SKM-1 treated with dmso at 0.1 percent for 144 hours (cell line): Measurements from ENCODE around the gene NUP88.

ENCODE experiments used
- DNase-seq: peaks from one replicate; lab custom pipeline; 2025; ENCODE audit not compliant: unreplicated experiment; lab: John Stamatoyannopoulos, UW

NUP88 gene

DNA sequence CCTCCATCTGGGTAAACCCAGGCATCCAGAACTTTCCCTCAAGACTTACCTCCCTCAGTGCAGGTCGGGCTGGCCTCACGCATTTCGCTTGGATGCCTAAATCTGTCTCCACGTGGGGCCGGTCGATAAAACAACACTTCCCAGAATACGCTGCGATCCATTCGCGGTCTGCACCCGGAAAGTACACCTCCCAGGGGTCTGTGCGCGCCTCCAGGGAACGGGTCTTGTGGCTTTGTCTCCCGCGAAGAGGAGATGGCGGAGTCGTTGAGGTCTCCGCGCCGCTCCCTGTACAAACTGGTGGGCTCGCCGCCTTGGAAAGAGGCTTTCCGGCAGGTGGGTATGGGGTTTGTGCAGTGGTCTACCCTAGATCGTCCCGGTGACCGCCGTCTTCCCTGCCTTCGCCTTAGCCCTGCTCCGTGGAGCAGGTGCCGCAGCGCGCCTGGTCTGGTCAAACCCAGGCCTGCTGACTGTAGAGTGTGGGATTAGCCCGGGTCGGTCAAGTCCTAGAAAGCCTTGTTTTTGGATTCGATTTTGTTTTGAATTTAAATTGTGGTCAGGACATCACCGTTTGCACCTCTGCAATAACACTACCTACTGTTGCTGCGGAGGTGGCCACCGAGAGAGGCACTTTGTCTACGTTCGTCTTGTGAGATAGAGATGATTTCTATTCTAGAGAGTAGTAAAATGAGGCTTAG, 644 bp upstream of the NUP88 start, which contains the start of gene RPAIN:
RPAIN (plus strand) TSS at position 224 of the 695 bp plus-strand sequence; CDS start at position 253, 29 bp downstream.
- DNase-seq, result peak; percentile 69

DNA sequence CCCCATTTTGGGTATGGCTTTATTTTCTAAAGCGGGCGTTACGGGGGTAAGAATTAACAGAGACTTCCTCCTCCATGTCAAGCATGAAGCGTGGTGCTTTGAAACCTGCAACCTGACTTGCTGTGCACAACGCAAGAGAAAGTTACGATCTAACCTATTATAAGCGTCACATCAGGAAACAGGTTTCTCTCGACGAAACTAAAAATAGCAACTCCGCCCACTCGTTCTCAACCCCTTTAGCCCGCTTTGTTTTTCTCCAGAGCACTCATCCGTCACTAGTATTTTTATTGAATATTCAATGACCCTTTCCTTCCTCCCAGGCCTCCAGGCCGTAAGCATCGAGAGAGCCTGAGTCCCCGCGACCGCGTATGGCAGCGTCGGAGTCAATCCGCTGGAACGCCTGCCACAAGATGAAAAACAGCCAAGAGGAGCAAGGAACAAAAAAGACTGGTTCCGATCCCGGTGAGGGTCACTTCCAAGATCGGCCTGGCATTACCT, 555 bp downstream of the NUP88 start:
- DNase-seq, result no peak

DNA sequence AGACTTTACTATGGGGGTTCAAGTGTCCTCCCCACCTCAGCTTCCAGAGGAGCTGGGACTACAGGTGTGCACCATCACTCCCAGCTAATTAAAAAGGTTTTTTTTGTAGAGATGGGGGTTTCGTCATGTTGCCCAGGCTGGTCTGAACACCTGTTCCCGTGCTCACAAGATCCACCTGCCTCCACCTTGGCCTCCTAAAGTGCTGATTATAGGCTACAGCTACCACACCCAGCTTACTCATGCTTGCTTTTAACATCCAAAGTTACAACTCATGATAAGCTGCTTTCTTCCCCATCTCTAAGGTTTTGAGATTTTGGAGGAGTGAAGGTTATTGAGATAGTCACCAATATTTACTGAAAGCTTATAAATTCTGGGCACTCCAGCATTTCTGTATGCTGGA, 2.6 kb downstream of the NUP88 start:
- no peak for DNase-seq

DNA sequence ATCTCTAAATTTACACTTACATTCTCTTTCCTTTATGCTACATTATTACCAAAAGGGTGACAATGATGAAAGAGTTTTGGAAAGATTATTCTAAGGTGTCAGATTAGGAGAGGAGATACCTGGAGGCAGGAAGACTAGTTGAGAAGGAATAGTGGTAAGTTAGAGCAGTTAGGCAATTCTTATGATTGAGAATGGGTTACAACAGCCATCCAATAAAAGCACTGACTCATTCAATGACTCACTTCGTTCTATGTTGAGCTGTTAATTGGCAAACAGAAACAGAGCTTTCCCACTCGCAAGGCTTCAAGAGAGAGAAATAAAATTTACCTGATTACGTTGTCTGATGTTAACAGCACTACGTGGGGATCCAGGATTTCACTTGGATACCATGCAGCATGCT, 5.8 kb downstream of the NUP88 start:
- no peak for DNase-seq

DNA sequence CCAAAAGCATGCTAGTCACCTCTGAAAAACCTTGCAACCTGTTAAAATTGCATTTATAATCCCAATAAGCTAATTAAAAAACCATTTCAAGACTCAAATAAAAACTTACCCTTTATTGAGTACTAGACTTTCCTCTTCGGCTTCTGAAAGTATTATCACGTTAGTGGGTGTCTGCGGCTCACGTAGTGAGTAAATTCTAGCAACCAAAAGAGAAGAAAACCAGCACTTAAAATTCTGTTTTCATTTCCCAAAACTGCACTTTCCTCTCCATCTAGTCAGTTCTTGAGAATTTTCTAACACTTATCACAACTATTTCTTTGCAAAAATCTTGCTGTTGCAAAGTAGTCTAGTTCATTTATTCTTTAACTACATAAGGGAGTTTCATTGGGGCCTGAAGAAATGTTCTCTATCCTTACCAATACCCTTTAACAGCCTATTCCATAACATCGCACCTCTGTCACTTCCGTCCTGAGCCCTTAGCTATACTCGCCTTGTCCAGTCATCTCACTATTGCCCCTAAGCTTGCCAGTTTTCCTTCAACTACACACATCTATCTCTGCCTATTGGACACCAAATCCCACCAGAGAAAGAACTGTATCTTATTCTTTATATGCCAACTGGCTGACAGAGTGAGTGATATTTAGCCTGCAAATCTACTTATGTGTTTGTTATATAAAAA, 8.7 kb downstream of the NUP88 start:
- DNase-seq, result no peak

DNA sequence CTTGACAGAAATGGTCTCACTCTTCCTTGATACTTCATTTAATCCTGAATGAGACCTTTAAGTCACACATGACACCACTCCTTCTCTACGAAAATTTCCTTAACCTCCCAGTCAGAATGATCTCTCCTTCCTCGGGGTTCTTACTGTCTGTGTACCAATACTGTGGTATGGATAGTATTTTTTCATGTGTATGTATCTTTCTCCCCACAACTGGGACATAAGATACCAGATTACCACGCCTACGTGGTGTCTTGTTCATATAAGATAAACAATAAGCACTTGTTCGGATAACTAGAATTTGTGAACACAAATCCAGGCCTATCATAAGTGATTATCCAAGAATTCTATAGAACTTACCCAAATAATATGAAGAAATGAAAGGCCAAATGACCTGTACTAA, 11.3 kb downstream of the NUP88 start:
- DNase-seq, result no peak

DNA sequence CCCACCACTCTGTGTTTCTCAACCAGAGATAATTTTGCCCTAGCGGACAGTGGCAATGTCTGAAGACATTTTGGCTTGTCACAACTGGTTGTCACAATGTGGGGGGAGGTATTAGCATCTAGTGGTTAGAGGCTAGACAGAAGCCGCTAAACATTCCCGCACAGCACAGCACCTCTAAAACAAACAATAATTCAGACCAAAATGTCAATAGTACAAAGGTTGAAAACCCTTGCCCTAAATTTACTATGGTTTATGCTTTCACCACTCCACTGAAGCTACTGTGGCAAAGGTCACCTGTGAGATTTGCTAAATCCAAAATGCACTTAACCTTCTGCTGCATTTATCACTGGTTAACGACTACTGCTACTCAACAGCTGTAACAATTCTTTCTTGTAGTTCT, 14.1 kb downstream of the NUP88 start:
- DNase-seq, result no peak

DNA sequence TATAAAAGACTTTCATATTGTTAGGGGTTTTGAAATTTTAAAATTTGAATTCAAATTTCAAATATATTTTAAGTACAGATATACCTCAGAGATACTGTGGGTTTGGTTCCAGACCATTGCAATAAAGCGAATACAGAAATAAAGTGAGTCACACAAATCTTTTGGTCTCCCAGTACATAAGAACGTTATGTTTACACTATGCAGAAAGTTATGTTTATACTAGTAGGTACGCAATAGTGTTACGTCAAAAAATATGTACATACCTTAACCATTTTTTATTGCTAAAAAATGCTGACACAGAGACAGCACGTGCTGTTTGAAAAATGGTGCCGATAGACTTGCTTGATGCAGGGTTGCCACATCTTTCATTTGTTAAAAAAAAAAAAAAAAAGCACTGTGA, 19.7 kb downstream of the NUP88 start:
- DNase-seq, result no peak

DNA sequence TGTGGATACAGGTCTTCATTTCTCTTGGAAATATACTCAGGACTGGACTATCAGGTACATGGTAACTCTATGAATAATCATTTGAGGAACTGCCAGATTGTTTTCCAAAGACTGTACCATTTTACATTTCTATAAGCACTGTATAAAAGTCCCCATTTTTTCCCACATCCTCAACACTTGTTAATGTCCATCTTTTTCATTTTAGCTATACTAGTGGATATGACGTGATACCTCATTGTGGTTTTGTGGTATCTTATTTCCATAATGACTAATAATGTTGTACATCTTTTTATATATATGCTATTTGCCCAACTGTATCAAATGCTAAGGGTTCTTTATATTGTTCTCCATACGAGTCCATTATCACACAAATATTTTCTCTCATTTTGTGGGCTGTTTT, 22.9 kb downstream of the NUP88 start:
- no peak for DNase-seq

DNA sequence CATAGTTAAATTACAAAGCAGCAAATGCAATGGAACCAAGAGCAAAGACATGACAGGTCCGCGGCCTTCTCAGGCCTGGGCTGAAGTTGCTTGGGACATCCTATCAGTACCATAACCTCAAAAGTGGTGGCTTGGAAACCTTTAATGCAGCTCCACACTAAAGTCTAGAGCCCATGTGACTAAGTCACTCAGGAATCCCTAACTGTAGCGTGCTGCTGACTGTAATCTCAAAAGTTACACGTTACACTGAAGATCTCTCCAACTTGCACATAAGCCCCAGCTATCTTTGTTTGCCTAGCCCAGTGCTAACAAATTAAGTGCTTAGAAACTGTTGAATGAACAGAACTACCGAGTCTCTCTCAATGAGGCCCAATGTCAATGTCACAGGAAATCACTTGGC, 27.8 kb downstream of the NUP88 start:
- no peak for DNase-seq

DNA sequence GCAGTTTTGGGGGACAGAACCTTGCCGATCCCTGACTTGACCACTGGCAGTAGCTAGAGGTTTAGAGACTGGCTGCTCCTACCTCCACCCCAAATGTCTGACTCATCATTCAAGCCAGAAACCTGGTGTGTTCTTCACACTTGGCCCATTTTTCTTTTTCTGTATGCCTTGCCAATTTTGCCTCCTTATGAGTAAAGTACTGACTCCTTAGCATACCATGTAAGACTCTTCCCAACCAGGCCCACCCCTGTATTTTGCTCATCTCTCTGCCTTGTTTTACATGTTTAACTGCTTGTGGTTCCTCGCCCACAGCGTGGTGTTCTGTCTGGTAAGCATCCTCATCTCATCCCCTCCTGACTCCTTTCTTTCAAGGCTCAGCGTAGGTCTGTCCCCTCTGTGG, 37.9 kb downstream of the NUP88 start:
- DNase-seq, result no peak

DNA sequence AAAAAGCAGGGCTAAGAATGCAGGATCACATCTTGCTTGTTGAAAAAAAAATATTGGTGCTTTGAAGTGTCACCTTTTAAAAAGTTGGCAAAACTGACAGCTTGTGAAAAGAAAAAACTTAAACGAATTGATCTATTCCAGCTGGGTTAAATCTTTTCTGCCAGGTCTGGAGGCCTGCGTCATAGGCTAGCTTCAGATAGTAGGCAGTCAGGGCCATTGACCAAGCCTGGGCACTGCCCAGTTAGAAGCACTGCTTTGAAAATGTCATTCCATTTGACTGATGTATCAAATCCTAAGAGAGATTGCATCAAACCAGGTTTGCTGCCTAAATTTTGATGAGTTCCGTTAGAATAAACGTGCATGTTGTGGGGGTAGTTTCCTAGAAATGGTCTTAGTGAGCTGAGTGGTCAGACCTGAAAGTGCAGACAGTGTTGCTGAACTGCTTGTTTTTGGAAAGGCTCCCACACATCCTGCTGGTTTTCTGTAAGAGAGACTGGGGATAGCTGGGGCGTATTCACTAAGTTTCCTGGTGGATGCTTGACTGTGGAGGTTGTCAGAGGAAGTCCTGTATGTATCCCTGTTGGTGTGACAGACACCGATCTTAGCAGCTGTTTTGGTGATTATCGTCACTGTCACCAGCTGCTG, 38.8 kb downstream of the NUP88 start:
- DNase-seq, result no peak

DNA sequence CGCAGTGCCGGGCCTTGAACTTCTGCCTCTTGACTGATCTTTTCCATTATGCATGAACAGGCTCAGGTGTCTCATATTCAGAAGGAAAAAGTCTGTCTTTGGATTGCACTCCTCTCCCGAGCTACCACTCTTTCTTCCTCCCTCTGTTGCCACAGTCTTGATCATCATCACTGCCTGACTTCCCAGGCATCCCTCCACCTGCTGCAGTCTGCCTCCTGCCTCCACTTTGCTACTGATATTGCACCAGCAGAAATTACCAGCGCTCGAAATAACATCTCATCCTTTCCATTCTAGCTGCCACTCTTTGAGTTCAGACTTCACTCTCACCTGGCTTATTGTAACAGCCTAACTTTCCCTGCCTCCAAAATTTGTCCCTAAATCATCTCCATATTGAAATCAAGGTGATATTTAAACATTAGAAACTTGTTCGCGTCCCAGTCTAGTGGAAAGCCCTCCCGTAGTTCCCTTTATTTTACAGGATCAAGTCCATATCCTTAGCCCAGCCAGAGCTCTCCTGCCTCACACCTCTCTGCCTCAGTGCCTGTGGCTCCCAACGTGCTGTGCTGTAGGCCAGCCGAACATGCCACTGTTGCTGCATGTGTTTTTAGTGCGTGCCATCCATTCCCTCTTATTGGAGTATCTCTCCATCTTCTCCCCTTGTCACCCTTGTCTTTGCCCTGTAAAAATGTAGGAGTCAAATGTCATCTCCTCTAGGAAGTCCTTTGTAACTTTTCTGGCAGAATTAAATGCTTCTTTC, 39.9 kb downstream of the NUP88 start:
- no peak for DNase-seq

DNA sequence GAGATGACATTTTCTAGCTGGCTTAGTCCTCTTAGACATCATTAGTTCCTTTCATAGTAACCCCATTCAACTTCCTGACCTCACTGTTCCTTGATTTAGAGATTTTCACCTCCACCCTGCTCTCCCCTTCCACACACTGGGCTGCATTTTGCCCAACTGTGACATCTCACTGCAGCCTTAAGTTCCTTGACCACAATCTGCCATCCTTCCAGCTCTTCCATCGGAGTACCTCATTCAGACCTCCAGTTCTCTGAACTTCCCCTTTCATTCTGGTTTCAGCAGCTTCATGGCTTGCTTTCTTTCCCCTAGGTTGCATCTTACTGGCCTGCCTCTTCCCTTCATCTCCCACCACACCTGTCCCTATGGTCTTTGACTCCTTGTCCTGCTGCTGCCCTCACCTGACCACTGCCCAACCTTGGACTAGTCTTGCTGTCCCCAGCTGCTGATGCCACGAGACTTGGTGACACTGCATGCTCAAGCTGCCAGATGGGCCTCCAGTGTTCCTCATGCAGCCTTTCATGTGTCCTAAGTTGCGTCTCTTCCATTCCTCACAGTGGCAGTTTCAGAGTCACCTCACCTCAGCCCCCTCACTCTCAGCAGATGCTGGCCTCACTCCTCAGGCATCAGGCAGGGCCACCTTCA, 40.8 kb downstream of the NUP88 start:
- no peak for DNase-seq

DNA sequence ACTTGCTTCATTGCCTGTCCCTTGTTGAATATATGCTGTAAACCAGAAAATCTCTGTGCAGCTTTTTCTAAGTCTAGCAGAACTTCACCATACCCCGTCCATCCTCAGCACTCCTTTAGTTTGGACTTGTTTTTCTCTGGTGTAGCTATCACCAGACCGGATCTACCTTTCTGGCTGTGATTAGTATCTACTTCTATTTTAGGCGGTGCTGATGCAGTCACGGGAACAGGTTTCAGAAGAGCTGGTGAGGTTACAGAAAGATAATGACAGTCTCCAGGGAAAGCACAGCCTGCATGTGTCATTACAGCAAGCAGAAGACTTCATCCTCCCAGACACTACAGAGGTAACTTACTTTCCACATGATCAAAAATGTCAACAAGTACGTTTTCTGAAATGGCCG, 46.4 kb downstream of the NUP88 start:
- no peak for DNase-seq

DNA sequence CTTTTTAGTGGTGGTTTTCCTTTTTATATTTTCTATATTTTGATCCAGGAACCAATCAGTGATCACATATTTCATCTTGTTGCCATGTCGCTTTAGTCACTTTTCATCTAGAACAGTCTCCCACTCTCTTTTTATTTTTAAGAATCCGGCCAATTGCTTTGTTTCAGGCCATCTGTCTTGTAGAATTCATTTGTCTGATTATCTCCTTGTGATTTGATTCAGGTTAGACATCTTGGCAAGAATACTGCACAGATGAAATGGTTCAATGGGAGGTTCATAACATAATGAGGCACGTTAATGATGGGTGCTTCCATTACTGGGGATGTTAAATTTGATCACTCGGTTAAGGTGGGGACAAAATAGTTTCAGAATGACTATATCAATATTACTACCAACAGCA, 49.1 kb downstream of the NUP88 start:
- DNase-seq, result no peak

DNA sequence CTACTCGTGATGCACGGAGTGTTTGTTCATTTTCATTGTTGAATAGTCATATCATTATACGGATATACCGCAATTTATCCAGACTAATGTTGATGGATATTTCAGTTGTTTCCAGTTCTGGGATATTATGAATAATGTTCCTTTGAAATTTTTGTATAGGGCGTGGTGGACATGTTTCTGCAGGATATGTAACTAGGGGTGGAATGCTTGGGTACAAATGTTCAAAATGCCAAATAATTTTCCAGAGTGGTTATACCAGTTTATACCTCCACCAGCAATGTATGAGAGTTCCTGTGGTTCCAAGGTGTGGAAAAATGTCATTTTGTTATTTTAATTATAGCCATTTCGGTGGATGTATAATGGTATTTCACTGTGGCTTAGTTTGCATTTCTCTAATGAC, 53.6 kb downstream of the NUP88 start:
- no peak for DNase-seq

DNA sequence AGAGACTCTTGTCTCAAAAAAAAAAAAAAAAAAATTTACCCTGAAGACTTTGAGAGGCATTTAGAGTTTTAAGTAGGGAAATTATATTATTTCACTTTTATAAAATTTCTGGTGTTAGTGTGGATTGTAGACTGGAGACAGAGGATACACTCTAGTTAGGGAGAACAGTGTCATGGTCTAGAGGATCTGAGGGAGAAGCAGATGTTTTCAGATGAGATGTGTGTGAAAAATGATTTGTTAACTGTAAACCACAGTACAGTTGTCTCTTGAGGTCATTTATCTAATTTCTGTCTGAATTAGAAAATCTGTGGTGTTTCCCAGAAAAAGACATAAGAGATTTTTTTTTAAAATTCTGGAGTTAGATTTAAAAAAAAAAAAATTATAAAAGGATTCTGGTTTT, 54.8 kb downstream of the NUP88 start:
- DNase-seq, result no peak

DNA sequence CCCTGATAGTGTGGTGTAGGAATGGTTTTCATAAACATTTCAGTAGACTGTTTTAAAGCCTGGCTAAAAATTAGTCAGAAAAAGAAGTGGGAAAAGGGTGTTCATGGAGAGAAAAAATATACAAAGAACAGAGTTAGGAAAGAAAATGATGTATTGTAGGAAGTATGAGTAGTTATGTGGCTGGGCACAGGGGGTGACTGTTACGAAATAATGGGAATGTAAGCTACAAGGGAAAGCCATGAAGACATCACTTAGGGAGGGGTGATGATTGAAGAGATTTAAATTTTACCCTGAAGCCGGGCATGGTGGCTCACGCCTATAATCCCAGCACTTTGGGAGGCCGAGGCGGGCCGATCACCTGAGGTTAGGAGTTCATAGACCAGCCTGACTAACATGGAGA, 55.3 kb downstream of the NUP88 start:
- no peak for DNase-seq

DNA sequence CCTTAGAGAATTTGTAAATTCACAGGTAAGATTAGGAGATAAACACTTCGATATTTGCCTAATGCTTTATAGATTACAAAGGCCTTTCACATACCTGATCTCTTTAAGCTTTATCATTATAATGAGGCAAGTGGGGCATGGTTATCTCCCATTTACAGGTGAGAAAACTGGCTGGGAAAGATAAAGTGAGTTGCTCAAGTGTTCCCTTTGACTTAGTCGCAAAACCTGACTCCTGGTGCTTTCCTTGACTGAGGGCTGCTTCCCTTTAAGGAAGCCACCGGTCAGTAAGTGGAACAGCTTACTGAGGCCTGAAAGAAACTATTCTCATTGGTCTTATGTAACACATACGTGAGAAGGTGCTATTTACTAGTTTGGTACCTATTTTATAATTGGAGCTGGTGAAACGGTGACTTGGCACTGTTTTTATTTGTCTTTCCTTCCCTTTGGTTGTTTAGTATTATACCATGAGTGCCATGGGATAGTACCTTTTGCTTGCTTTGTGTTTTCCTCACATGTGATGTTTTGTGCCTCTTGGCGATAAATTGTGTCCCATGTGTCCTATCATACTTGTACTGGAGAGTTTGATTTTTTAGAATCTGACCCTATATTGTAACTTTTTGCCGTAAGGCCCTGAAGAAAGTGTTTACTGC, 57.2 kb downstream of the NUP88 start:
- no peak for DNase-seq

DNA sequence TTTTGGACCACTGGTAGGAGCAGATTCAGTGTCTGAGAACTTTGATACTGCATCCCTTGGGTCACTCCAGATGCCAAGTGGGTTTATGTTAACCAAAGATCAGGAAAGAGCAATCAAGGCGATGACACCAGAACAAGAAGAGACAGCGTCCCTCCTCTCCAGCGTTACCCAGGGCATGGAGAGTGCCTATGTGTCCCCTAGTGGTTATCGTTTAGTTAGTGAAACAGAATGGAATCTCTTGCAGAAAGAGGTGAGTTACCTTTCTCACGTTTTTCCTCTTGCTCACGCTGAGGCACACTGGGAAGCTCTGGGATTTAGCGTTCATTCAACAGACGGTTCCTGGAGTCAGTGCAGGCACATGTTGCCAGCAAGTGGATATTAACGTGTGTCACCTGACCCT, 58.0 kb downstream of the NUP88 start:
- no peak for DNase-seq
